HG03378 (cell line): ENCODE data around the gene FALEC.

ENCODE experiments used
- ATAC-seq: cut with Tn5 transposase; IDR thresholded peaks from one replicate; pipeline ENCODE4 v1.9.1; 2021; ENCODE audit warnings: mild to moderate bottlenecking, moderate library complexity; ENCODE audit not compliant: unreplicated experiment

Gene FALEC

DNA sequence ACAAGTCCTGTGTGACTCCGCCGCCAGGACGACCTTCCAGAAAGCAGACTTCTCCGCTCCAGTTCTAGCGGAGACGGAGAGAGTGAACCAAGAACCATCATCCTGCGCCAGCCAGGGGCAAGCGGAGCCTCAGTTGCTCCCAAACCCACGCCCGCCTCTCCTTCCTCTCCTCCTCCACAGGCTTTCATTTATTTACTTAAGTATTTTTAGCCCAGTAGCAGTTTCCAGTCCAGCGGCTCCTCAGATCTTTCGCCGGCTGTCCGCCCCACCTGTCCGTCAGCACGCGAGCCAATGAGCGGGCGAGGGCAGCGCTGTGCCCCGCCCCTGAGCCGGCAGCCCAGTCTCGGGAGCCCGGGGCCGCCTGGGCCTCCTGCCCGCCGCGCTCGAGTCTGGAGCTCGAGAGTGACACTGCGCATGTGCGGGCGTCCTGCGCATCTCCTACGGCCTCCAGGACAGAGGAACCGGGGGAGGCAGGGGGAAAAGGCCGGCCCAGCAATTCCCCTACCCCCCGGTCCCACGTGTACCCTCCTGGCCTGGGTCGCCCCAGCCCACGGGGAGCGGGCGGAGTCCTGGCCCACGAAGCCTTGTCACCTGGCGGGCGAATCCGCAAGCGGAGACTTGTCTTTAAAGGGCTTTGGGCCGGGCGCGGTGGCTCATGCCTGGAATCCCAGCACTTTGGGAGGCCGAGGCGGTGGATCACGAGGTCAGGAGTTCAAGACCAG is at the start of gene FALEC:
Gene FALEC, plus strand, starts transcription at position 425 of the 722 bp plus-strand sequence.
- ATAC-seq = peak; percentile 84

- ATAC-seq = no peak
Observed at GRCh38 chr1:150466964-150467363, 48.6 kb upstream of the FALEC start.

DNA sequence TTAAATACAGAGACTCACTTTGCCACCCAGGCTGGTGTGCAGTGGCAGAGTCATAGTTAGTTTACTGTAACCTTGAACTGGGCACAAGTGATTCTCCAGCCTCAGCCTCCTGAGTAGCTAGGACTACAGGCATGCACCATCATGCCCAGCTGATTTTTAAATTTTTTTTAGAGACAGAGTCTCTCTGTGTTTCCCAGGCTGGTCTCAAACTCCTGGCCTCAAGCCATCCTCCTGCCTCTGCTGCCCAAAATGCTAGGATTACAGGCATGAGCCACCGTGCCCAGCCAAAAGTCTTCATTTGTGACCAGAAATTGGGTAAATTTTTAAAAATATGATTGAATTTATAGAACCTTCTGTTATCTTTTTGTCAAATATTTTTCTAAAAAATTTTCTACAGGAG is 46.3 kb upstream of the FALEC start:
- no peak for ATAC-seq

DNA sequence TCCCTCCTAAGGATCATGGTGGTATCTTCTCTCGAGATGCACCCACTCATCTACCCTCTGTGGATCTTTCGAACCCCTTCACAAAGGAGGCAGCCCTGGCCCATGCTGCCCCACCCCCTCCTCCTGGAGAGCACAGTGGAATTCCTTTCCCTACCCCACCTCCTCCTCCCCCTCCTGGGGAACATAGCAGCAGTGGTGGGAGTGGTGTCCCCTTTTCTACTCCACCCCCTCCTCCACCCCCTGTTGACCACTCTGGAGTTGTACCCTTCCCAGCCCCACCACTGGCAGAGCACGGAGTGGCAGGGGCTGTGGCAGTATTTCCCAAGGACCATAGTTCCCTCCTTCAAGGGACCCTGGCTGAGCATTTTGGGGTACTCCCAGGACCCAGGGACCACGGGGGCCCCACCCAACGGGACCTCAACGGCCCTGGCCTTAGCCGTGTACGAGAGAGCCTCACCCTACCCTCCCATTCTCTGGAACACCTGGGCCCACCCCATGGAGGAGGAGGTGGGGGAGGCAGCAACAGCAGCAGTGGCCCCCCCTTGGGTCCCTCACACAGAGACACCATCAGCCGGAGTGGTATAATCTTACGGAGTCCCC is 42.9 kb upstream of the FALEC start:
- no peak for ATAC-seq

- no peak for ATAC-seq
Observed at GRCh38 chr1:150473659-150474058, 41.9 kb upstream of the FALEC start.

GRCh38 chr1:150474869-150475268 is 40.7 kb upstream of the FALEC start:
- ATAC-seq = no peak

DNA sequence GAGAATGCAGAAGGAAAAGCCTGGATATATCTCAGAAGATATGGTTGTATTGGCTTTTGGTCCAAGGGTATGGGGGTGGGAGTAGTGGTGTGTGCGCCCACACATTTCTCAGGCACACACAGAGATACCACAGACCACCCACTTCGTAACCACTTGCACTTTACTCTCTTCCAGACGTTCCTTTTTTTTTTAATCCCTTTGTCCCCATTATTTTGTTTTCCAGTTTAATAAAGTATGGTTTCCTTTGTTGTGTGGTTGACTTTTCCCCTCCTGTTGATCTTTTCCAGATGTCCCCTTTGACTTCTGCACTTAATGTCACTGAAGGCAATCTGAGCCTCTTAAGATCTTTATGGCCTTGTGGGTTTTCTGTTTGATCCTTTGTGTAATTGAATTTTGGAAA is 38.8 kb upstream of the FALEC start:
- no peak for ATAC-seq

DNA sequence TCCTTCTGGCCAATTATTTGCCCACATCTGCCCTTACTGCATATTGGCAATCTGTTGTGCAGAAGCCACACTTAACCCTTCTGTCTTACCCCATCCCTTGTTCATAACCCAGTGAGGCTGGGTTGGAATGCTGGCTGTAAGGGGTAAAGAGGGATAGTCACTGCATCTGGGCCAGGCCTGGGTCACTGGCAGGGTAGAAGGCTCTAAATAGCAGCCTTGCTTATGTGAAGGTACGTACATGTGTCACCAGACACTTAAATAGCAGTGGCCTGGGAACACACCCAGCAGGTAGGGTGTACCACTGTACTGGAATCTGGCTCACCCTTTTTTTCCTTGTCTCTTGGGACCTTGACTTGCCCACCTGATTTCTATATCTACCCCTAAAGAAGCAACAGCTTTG is 38.2 kb upstream of the FALEC start:
- no peak for ATAC-seq

GRCh38 chr1:150477733-150478132 is 37.8 kb upstream of the FALEC start:
- ATAC-seq = no peak

GRCh38 chr1:150479370-150479769 is 36.2 kb upstream of the FALEC start:
- no peak for ATAC-seq

- ATAC-seq = no peak
Observed at GRCh38 chr1:150479927-150480352, 35.6 kb upstream of the FALEC start.

- ATAC-seq = no peak
Observed at GRCh38 chr1:150484431-150484830, 31.1 kb upstream of the FALEC start.

DNA sequence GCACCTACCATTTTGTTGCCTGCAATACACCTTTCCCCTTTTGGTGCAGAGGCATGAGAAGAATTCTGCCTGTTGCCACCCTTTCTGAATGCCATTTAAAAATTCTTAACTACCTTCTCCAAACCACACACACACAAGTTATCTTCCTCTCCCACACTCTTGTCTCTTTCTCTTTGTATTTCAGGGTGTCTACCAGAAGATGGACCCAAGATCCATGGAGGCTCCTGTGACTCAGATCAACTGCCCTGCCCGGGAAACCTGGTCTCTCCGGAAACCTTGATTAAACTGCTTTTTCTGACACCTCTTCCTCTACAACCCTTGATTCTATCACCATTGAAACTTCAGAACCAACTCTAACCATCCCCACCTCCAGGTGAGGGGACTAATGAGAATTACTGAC is 30.7 kb upstream of the FALEC start:
- ATAC-seq = no peak

DNA sequence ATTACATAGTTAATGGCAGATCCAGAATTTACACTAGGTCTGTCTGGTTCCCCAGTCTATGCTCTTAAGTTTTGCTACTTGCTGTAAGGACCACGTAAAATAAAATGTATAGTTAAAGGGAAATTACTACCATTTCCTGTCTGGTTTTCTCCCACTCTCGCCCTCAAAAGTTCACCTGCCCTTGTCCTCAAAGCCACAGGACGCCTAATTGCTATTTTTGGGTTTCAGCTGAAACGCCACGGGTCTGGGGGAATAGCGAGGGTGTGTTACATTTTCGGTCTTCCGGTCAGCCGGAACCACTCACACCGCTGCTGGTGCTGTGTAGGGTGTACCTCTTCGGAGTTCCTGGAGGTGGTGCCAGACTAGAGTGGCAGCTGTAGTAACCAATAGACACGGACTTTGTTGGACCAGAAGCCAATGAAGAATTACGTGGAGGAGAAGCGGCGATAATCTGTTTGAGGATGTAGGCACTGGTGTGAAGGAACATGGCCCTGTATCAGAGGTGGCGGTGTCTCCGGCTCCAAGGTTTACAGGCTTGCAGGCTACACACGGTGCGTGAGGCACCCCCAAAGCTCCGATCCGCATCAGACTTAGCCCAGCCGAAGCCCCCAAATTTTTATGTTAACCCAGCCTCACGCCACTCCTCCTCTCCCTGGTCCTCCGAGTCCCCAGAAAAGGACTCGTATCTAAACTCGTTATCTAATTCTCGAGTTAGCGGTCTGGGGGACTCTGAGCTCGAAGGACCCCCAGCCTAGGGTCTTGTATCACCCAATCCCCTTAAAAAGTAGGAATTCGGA is 28.4 kb upstream of the FALEC start, which contains the start of gene TARS2:
Gene TARS2, plus strand, starts transcription at position 454 of the 797 bp plus-strand sequence. Its CDS starts 32 bp downstream, at position 486.
- peak; percentile 99 for ATAC-seq

DNA sequence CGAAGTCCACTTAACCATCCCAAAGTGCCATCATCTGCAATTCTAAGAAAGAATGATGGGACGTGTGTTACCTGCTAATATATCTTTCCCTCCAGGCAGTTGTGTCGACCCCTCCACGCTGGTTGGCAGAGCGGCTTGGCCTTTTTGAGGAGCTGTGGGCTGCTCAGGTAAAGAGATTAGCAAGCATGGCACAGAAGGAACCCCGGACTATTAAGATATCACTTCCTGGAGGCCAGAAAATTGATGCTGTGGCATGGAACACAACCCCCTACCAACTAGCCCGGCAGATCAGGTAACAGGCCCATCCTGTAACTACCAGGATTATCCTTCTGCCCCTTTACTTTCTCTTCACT is 27.8 kb upstream of the FALEC start:
- ATAC-seq = no peak

DNA sequence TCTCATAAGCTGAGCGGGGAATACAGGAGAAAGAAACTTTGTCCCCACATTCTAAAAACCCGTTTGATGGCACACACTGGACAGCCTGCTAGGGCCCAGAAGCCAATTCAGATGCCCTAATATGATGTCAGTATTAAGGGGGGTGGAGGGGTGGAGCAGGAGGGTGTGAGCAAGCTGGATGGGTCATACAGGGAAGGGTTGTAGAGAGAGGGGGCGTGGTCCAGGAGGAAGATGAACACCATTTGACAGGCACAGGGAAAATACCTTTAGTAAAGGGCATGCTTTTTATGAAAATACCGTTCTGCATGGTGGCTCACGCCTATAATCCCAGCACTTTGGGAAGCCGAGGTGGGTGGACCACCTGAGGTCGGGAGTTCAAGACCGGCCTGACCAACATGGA is 22.4 kb upstream of the FALEC start:
- no peak for ATAC-seq

GRCh38 chr1:150498342-150498741 is 17.2 kb upstream of the FALEC start:
- no peak for ATAC-seq

DNA sequence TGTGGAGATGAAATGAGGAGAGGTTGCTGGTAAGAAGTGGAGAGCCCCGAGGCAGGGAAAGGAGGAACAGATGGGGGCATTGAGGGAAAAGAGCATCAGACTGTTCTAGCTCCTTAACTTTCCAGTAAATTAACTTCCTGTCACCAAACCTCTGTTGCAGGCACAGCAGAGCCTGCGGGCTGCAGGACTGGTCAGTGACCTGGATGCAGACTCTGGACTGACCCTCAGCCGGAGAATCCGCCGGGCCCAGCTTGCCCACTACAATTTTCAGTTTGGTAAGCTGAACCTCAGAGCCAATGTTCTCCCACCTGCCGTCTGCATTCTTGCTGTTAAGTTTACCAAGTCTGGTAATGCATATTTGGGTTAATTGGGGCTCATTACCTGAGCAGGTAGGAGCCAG is 10.1 kb upstream of the FALEC start:
- ATAC-seq = no peak

GRCh38 chr1:150507912-150508864 is 7.4 kb upstream of the FALEC start, which contains the start of gene ECM1:
ECM1 (plus strand) TSS chr1:150508109; CDS start chr1:150508210, 101 bp downstream.
- no peak for ATAC-seq

- ATAC-seq = no peak
Observed at GRCh38 chr1:150508982-150509381, 6.6 kb upstream of the FALEC start.

- no peak for ATAC-seq
Observed at GRCh38 chr1:150511551-150511950, 4.0 kb upstream of the FALEC start.
